Measurements from ENCODE around the gene CCSAP.

Gene CCSAP

DNA sequence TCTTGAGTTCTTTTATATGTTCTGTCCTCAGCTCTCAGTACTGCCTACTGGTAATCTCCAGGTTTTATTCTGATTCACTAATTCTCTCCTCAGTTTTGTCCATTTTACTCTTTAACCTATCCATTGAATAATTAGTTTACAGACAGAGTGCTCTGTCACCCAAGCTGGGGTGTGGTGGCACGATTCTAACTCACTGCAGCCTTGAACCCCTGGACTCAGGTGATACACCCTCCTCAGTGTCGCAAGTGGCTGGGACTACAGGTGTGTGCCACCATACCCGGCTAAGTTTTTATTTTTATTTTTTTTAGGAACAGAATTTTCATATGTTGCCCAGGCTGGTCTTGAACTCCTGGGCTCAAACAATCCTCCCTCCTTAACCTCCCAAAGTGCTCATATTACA lies 58.0 kb downstream of the CCSAP start:
- DNase-seq = no peak

DNA sequence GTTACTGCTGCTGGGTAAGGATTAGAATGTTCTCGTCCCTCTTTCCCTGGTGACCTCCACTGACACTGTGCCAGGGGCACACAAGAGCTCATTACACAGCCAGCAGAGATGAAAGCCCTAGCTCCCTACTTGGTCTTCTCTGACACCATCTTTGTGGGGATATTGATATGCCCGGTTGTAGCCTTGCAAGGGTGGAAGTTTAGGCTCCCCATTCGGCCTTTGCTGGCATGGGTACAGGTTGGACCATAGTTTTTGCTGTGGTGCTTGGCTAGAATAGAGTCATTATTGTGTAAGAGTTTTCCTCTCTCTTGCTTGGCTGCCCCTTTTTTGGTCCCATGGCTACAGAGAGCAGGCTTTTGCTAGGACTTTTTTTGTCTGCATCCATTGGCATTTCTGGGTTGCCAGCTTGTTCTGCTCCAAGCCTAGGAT lies 59.6 kb downstream of the CCSAP start:
- no peak for DNase-seq

DNA sequence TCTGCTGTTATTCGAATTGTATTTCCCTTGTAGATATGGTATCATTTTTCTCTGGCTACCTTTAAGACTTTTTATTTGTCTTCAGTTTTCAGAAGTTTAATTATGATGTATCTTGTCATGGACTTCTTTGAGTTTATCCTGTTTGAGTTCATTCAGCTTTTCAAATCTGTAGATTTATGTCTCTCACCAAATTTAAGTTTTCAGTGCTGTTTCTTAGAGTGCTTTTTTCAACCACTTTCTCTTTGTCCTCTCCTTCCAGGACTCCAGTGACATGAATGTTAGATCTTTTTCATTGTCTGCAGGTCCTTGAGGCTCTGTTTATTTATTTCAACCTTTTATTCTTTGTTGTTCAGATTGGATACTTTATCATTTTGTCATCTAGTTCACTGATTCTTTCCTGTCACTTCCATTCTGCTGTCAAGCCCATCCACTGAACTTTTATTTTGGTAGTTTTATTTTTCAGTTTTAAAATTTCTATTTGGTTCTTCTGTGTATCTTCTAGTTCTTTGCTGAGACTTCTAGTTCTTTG lies 60.5 kb downstream of the CCSAP start:
- DNase-seq = no peak

DNA sequence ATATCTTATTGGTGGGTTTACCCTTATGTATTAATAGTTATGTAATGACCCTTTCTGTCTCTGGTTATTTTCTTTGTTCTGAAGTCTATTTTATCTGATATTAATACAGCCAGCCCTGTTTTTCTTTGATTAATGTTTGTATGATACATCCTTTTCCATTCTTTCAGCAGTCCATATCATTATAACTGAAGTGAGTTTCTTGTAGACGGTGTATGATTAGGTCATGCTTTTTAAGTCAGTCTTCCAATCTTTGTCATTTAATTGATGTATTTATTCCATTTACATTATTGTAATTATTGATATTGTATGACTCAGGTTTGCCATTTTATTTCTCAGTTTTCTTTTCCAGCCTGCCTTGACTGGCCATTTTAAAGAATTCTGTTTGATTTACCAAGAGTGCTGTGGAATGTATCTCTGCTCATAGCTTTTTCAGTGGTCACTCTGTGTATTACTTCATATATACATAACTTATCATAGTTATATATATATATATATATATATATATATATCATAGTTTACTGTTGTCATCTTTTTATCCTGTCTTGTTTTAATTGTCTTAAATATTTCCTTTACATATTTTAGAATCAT lies 61.4 kb downstream of the CCSAP start:
- no peak for DNase-seq

DNA sequence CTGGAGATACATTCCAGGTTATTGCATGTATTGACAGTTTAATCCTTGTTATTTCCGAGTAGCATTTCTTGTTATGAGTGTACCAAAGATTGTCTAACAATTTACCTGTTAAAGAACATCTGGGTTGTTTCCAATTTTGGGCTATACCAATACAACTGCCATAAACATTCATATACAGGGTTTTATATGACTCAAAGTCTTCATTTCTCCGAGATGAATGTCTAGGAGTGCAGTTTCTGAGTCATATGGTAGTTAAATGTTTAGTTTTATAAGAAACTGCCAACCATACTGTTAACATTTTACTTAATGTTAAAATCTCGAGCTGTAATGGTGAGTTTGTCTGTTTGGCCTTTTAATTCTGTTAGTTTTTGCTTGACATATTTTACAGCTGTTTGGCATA lies 61.9 kb downstream of the CCSAP start:
- DNase-seq = no peak

DNA sequence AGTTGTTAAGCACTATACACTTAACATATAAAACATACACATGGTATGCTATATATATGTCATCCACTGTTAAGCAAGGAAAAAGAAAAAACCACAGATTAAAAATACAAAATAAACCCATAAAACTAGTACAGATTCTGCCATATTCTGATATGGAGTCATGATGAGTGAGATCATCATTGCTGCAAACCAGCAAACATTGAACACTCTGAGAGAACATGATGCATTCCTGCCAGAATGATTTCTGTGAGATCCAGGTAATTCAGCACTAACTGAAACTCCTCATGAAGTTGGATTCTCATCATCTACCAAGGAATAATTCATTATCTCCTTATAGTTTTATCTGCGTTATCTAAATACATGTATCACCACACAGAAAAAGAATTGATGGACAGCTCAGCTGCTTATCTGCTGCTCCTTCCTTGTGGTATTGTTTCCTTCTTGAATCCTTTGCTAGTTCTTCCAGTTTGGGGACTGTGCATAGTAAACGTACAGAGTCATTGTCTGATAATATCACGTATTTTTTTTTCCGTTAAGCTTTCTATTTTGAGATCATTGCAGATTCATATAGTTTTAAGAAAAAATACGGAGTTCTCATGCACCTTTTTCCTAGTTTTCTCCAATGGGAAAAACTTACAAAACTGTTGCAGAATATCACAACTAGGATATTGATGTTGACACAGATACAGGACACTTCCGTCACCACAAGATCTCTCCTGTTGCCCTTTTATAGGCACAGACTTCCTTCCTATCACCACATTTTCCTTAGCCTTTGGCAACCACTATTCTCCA lies 62.6 kb downstream of the CCSAP start:
- DNase-seq = no peak

DNA sequence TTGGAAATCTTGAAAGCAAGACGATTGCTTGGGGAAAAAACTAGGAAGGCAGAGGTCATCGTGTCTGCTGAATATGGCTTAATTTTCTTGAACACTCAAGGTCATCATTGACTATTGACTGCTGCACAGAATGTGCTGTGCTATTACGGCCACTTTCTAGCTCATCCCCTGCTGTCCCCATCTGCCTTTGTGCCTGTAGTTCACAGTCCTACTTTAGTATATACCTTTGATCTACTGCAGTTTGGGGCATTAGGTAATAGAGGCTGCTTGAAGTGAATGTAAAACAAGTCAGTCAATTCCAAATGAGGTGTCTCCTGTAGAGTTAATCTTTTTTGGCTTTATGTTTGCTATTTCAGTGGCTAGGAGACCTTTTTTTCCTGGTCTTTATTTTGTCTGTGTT lies 63.6 kb downstream of the CCSAP start:
- no peak for DNase-seq

DNA sequence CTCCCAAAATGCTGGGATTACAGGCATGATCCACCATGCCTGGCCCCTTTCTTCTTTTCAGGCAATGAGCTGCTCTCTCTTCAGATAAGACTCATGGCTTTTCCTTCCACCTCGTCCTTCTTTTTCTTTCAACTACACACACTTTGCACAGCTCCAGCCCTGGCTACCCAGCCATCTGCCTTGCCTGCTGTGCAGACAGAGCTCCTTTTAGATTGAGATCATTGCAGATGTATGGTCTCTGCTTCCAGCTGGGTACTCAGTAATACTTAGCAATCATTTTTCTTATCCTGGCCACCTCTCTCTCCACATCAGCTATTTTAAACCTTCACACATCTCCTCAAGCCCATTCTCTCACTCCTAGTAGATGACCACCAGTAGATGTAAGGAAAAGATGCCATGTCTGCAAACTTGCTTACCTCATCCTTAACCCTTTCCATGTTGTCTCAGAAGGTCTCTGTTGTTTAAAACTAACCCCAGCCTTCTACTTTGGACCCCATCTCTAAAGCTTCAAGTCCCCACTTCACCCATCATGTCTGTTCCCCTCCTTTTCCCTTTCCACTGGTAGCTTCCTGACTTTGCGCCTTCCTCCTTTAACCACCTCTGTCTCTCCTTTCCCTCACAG lies 64.6 kb downstream of the CCSAP start:
- no peak for DNase-seq

DNA sequence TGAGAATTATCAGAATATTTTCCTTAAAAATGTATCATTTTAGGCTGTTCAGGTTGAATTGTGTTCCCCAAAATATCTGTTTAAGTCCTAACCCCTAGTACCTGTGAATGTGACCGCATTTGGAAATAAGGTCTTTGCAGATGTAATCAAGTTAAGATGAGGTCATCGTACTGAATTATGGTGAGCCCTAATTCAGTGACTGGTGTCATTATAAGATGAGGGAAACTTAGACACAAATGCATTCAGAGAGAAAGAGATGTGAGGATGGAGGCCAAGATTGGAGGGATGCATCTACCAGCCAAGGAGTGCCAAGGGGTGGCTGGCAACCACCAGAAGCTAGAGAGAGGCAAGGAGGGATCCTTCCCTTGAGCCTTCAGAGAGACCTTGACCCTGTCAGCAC lies 67.8 kb downstream of the CCSAP start:
- DNase-seq = no peak

DNA sequence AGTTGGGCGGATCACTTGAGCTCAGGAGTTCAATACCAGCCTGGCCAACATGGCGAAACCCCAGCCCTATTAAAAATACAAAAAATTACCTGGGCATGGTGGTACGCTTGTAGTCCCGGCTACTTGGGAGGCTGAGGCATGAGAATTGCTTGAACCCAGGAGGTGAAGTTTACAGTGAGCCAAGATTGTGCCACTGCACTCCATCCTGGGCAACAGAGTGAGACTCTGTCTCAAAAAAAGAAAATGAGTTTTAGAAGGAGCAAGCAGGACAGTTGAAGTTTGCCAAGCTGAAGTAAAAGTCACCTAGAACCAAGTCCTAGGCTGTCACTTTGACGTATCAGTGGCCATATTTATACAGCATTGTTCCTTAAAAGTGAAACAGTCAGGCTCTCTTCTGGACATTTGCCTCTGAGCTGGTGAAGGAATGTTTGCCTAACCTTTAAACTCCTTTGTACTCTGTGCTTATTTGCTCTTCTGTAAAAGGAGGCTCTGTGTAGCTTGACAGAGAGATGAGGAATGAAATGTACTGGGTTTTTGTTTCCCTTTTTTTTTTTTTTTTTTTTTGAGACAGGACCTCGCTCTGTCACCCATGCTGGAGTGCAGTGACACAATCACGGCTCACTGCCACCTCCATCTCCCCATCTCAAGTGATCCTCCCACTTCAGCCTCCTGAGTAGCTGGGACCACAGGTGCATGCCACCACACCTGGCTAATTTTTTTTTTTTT lies 69.2 kb downstream of the CCSAP start:
- no peak for DNase-seq

DNA sequence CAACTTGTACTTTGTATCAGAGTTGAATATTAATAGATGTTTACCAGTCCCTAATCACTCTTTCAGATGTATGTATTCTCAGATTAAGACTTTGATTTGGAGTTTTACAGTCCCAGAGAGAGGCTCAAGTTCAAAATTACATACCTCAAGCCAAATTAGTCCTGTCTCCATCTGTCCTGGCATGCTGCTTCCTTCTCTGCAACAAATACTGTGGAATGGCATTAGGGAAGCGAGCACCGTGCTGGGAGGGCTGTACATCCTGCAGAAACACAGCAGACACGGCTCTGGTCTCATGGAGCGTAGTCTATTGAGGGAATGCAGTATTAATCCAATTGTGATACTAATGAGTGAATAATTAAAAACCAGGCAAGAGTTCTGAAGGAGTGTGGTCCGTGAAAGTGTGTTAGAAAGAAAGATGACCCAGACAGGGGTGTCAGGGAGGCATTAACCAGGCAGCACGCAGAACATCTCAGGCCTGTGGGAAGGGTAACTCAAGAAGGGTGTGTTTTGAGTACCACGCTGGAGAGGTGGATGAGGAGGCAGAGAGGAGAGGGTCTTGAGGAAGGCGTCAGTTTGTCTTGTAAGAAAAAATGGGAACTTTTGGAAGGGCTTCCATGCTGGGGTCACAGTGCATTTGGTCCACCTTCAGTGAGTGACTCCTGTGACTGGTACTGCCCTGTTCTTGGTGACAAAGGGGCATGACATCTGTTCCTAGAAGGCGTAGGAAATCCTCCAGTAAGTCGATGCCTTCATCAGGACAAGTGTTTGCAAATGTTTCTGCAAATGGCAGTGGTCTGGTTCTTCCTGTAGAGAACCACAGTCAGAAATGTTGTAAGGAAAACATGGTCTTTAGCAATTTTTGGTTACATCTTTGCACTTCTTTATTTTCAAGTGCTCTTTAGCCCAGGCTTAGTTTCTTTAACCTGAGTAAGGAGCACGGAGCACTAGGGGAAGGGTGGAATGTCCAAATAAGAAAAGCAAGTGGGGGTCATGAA lies 70.4 kb downstream of the CCSAP start:
- DNase-seq = no peak

DNA sequence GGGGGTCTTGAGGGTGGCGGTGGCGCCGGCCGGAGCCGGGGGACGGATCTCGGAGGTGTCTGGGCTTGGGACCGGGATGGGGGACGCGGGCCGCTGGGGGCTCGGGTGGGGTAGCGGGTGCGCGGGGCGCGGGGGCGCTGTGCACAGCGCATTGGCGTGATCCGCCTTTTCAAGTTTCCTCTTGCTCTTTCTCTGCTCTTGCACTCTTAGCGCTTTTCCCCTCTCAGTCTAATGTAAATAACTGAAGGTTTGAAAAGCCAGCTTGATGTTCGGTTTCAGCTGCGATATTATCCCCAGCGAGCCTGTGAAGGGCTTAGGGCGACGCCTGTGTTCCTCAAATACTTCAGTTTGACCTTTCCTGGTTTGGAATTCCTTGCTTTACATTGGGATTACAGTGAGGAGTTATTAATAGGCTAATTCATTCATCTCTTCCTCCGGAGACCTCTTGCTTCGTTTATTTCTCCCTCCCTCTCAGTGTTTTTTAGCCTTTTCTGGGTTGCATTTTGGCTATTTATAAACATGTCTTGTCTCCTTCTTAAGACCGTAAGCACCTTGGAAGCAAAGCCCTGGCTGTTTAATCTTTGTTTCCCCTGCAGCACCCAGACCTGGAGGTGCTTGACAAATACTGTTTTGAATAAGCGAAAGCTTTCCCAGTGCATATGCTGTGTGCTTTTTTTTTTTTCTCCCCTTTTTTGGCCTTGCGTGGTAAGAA lies 71.2 kb downstream of the CCSAP start:
- DNase-seq = no peak
